GM12873 (cell line): ENCODE results near the gene ANK3.

ENCODE experiments used
- CTCF ChIP-seq: IDR thresholded peaks from 2 replicates; pipeline ENCODE4 v1.5.1; 2012; ENCODE audit warnings: low read depth, mild to moderate bottlenecking, moderate library complexity, low read length, control low read depth; ENCODE audit not compliant: insufficient read depth; ENCODE audit errors: missing control alignments

The ANK3 gene

GRCh38 chr10:60262647-60263126 lies 127.0 kb downstream of the ANK3 start:
- no peak for TF ChIP-seq CTCF

- no peak for TF ChIP-seq CTCF
Observed at GRCh38 chr10:60260321-60260720, 129.4 kb downstream of the ANK3 start.

- no peak for TF ChIP-seq CTCF
Observed at GRCh38 chr10:60258429-60258797, 131.3 kb downstream of the ANK3 start.

GRCh38 chr10:60257767-60258428 lies 131.8 kb downstream of the ANK3 start:
- TF ChIP-seq CTCF, result no peak

- TF ChIP-seq CTCF, result no peak
Observed at GRCh38 chr10:60254776-60255175, 134.9 kb downstream of the ANK3 start.

GRCh38 chr10:60253484-60253883 lies 136.2 kb downstream of the ANK3 start:
- no peak for TF ChIP-seq CTCF

GRCh38 chr10:60252688-60253087 lies 137.0 kb downstream of the ANK3 start:
- TF ChIP-seq CTCF, result peak; percentile 21

GRCh38 chr10:60246382-60246781 lies 143.3 kb downstream of the ANK3 start:
- no peak for TF ChIP-seq CTCF
